HepG2 (cell line): ENCODE data around the gene DHFR2. TPM values are rescaled to one million over a fixed set of nuclear protein-coding genes. Genes with fewer than 3 reads are reported as not detected.

Experiments used
- ATAC-seq: fragments of 200-7000 bp; cut with Tn5 transposase; 3 replicates; pipeline ENCODE4 v1.9.1; 2020; ENCODE audit warnings: mild to moderate bottlenecking, moderate library complexity
- BruUV-seq: library from RNA; stranded (reverse); fragments of 400-500 nt; replicated peaks from 2 replicates; lab custom pipeline; 2021; lab: Mats Ljungman, UMichigan
- CTCF ChIA-PET: fragments of 300-600 bp; formaldehyde crosslinking; extraction: SDS; loops from one replicate; lab custom pipeline; 2021; ENCODE audit warnings: low total read pairs, inconsistent platforms, low intra/inter-chr PET ratio; lab: Yijun Ruan, JAX
- POLR2A ChIA-PET: fragments of 350-600 bp; sonication (Branson Sonifier 250); formaldehyde crosslinking; loops from one replicate; lab custom pipeline; 2020; ENCODE audit warnings: antibody characterized with exemption, inconsistent platforms; lab: Yijun Ruan, JAX
- DNase-seq: peaks from one replicate; pipeline ENCODE4 v3.0.0-alpha.2; 2015; ENCODE audit warnings: low spot score
- FAIRE-seq: peaks from 3 replicates; lab custom pipeline; 2011; peaks lifted over from hg19 to GRCh38; lab: Jason Lieb, UNC
- H2AFZ ChIP-seq: one replicate; pipeline ENCODE4 v1.6.1; 2011; ENCODE audit warnings: low read length, inconsistent platforms
- H3K27ac ChIP-seq: fragments of 300-600 bp; 3 replicates; pipeline ENCODE4 v1.8.0; 2011; ENCODE audit warnings: mixed run types, mild to moderate bottlenecking, mixed read lengths, low read length, inconsistent platforms; ENCODE audit not compliant: insufficient read depth; ENCODE audit errors: extremely low read length
- H3K27me3 ChIP-seq, 2 experiments: fragments of 200-600 bp in 1 of 2; 2 replicates in 1 of 2; 3 replicates in 1 of 2; pipeline versions ENCODE4 v1.6.0 to v1.8.0; 2011; ENCODE audit warnings: low read length in 2 of 2, mild to moderate bottlenecking in 2 of 2, moderate library complexity in 2 of 2, inconsistent platforms in 1 of 2; ENCODE audit not compliant: insufficient read depth in 2 of 2, control insufficient read depth in 1 of 2
- H3K36me3 ChIP-seq, 2 experiments: fragments of 200-600 bp in 1 of 2; replicated peaks in 1 of 2; 2 replicates in 1 of 2; 3 replicates in 1 of 2; pipeline versions ENCODE4 v1.5.1 to v1.8.0; 2011; ENCODE audit warnings: low read length in 2 of 2, inconsistent platforms in 1 of 2; ENCODE audit not compliant: insufficient read depth in 2 of 2, control insufficient read depth in 1 of 2
- H3K4me1 ChIP-seq: 2 replicates; pipeline ENCODE4 v1.5.1; 2012; ENCODE audit warnings: low read length, inconsistent platforms; ENCODE audit not compliant: insufficient read depth
- H3K4me2 ChIP-seq: 2 replicates; pipeline ENCODE4 v1.6.0; 2011; ENCODE audit warnings: low read depth, low read length, inconsistent platforms
- H3K4me3 ChIP-seq, 3 experiments: fragments of 200-600 bp in 1 of 3; sonication (generic), shearing (Covaris generic) in 1 of 3; replicated peaks in 1 of 3; 2 replicates each; pipeline ENCODE4 v1.5.1; 2011 to 2016; ENCODE audit warnings: low read length in 3 of 3, inconsistent platforms in 2 of 3, low read depth in 2 of 3, mild to moderate bottlenecking in 2 of 3, control low read depth in 1 of 3, mixed read lengths in 1 of 3; ENCODE audit not compliant: insufficient read depth in 1 of 3
- H3K79me2 ChIP-seq: one replicate; pipeline ENCODE4 v1.6.1; 2011; ENCODE audit warnings: low read length, inconsistent platforms; ENCODE audit not compliant: insufficient read depth
- H3K9ac ChIP-seq: 2 replicates; pipeline ENCODE4 v1.6.0; 2011; ENCODE audit warnings: mild to moderate bottlenecking, low read depth, low read length, inconsistent platforms; ENCODE audit not compliant: insufficient read depth
- H3K9me3 ChIP-seq: 2 replicates; pipeline ENCODE4 v1.5.1; 2012; ENCODE audit warnings: mild to moderate bottlenecking, low read length
- H4K20me1 ChIP-seq: 2 replicates; pipeline ENCODE4 v1.6.0; 2011; ENCODE audit warnings: inconsistent platforms, mild to moderate bottlenecking, low read length, moderate library complexity; ENCODE audit not compliant: insufficient read depth
- FOXA1 ChIP-seq, 2 experiments: fragments of 450-650 bp in 1 of 2; sonication (generic) in 1 of 2; formaldehyde crosslinking in 1 of 2; IDR thresholded peaks; 2 replicates each; pipeline versions ENCODE4 v1.4.0 to v1.6.1; 2016 to 2020; ENCODE audit warnings: missing genetic modification reagents in 1 of 2
- NFIB ChIP-seq: sonication (generic); formaldehyde crosslinking; IDR thresholded peaks from 2 replicates; pipeline ENCODE4 v1.9.0; 2021; ENCODE audit warnings: missing genetic modification reagents, mild to moderate bottlenecking, borderline replicate concordance
- U2AF2 ChIP-seq: fragments of 200-400 bp; formaldehyde crosslinking; IDR thresholded peaks from 2 replicates; pipeline ENCODE4 v1.6.1; 2017; ENCODE audit warnings: low read depth, mild to moderate bottlenecking, low read length
- ZNF607 ChIP-seq: sonication (generic); formaldehyde crosslinking; IDR thresholded peaks from 2 replicates; pipeline ENCODE4 v1.5.1; 2020; ENCODE audit warnings: missing genetic modification reagents, mild to moderate bottlenecking, borderline replicate concordance
- ZNF788 ChIP-seq: sonication (generic); formaldehyde crosslinking; IDR thresholded peaks from 2 replicates; pipeline ENCODE4 v1.5.0; 2020; ENCODE audit warnings: mild to moderate bottlenecking, missing genetic modification reagents, borderline replicate concordance
- WGBS: methylation state at CpG from one replicate; pipeline ENCODE4 v1.1.6; 2017; ENCODE audit warnings: low lambda C conversion rate; 5-methylcytosine and 5-hydroxymethylcytosine counted together
- in situ Hi-C: cut with HindIII; loops from 2 replicates; pipeline ENCODE4 v1.10.0; 2017; ENCODE audit warnings: low pct_unique_long_range_greater_than_20kb; ENCODE audit not compliant: extremely low pct_ligation_motif_present
- intact Hi-C: fragments of 100-400 bp; cut with micrococcal nuclease; formaldehyde crosslinking; loops from one replicate; pipeline ENCODE4 v1.10.0; 2022; ENCODE audit not compliant: unreplicated experiment
- polyA plus RNA-seq, 8 experiments: library from polyadenylated mRNA; depleted of rRNA in 3 of 8; stranded (reverse) in 7 of 8; unstranded in 1 of 8; fragments of >200 nt; fragmentation: Illumina TruSeq in 4 of 8; extraction: Trizol in 4 of 8; gene quantifications; 2 replicates each; pipeline versions ENCODE4 v1.2.1 to v1.2.3, GENCODE V29; 2011 to 2016; ENCODE audit warnings: low read depth in 4 of 8, missing spikeins in 1 of 8, mixed read lengths in 1 of 8; ENCODE audit not compliant: insufficient read depth in 1 of 8
- total RNA-seq, 5 experiments: library from RNA; depleted of rRNA; stranded (reverse); fragments of >200 nt; fragmentation: Illumina TruSeq; extraction: Trizol; gene quantifications; 2 replicates each; pipeline ENCODE4 v1.2.3, GENCODE V29; 2016; ENCODE audit warnings: low read depth in 1 of 5

DHFR2 gene
- total and polyA plus RNA-seq, 2 of the 13 experiments (the other 11 are each of a cell fraction or from before 2014, with no cell fraction given) = 1.4 to 4.6 TPM

DNA sequence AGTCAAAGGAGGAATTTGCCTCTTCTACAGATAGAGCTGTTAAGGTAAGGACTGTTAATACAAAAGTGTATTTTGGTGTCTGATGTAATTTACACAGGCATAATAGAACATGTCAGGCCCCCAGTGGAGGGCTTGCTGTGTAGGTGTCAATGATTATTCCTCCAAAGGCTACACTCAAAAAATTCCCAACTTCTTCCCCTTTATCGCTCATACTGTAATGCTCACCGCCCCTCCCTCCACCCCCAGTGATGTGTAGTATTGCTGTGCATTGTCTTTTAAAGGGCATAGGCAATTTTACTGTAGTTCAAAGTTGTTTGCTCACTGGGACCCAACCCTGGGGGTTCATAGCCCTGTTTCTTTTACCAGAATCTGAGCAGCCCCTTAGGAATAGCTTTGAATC, 32.4 kb upstream of the DHFR2 start:
- Histone ChIP-seq H3K4me1 (no peaks in the 10 kb centered on the region), H3K9me3 (no peaks in the 10 kb centered on the region), H3K36me3 (peaks cover 0 to 14% of the 10 kb centered on the region in 2 experiments; a peak in 3 of 5 replicates), H2AFZ (no peak overlapping the region), H3K27me3 (no peaks in the 10 kb centered on the region), H3K9ac (no peak overlapping the region), H4K20me1 (no peaks in the 10 kb centered on the region), H3K4me3 (no peak overlapping the region), H3K4me2 (no peak overlapping the region), H3K79me2 (no peaks in the 10 kb centered on the region), H3K27ac (no peak overlapping the region)
- ChIA-PET CTCF (no interaction called here), POLR2A (no interaction called here)
- intact Hi-C loops (no loop called here), in situ Hi-C loops (no loop called here)
- ATAC-seq = no peak
- DNase-seq = no peak
- no peak for TF ChIP-seq ZNF607 (CRISPR knock-in tag)
- 97% methylated on average over 2 of the region's 2 CpGs for WGBS
- BruUV-seq = no TSS peak
- no peak for FAIRE-seq

DNA sequence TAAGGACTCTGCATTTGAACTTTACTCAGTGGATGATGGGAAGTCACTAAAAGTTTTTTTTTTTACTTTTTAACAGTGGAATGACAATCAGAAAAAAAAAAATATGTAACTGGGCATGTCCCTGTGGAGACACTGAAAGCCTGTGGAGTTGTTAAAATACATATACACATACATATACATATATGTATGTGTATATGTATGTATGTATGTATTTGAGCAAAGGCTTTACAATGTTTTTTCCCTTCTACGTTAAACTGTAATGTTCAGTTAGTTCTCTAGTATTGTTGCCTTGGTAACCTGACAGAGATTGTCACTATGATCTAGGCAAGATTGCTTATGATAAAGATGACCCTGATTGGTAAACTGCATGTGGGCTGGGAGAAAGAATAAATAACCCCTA, 30.4 kb upstream of the DHFR2 start:
- Histone ChIP-seq H3K27ac (no peak overlapping the region), H2AFZ (no peak overlapping the region), H3K27me3 (no peaks in the 10 kb centered on the region), H3K4me1 (no peaks in the 10 kb centered on the region), H3K36me3 (peaks cover 0 to 13% of the 10 kb centered on the region in 2 experiments; a peak in 3 of 5 replicates), H3K4me3 (no peak overlapping the region), H3K9me3 (no peaks in the 10 kb centered on the region), H3K9ac (no peak overlapping the region), H4K20me1 (no peaks in the 10 kb centered on the region), H3K4me2 (no peak overlapping the region), H3K79me2 (no peaks in the 10 kb centered on the region)
- FAIRE-seq (no peak), ATAC-seq (no peak), DNase-seq (no peak)
- no TSS peak for BruUV-seq
- CTCF ChIA-PET = no interaction called here
- TF ChIP-seq ZNF788 (CRISPR knock-in tag) = no peak
- no peak for TF ChIP-seq FOXA1 (IDR thresholded peaks at IDR 0.05)
- no peak for TF ChIP-seq FOXA1 (CRISPR knock-in tag; IDR thresholded peaks at IDR 0.05)
- no peak for TF ChIP-seq NFIB (CRISPR knock-in tag)
- no peak for TF ChIP-seq U2AF2
- POLR2A ChIA-PET = no interaction called here
- intact Hi-C loops (no loop called here), in situ Hi-C loops (no loop called here)
- 100% methylated on average over 1 of the region's 1 CpG for WGBS
